Hematopoietic multipotent progenitor cell treated with erythropoietin and hydrocortisone succinate and interleukin-3 and kit ligand, for 6 days (in vitro differentiated cells): ENCODE measurements around the gene NDUFB10.
"Not testable (repeated sequence)": the region's sequence is repeated elsewhere in the genome, so short reads cannot be mapped to it uniquely, and the experiment has no call there.

Experiments used
- DNase-seq: peaks from one replicate; pipeline ENCODE4 v3.0.0-alpha.2; 2015

The NDUFB10 gene

DNA sequence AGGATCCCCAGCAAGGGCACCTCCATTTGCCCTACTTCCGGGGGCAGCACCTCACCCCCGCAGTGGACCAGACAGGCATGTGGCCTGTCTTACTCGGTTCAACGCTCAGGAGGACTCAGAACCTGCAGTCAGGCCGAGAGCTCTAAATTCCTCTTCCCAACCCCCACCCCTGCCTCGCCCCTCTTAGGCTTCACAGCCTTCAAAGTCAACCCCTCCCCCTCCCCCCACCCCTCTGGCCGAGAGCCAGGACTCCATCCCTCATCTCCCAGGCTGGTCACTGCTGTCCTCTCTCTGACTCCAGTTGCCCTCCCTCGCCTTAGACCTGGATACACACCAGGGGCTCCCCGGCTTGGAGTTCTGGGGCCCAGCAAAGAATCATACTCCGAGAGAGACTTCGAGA is 33.1 kb upstream of the NDUFB10 start:
- DNase-seq: no peak

DNA sequence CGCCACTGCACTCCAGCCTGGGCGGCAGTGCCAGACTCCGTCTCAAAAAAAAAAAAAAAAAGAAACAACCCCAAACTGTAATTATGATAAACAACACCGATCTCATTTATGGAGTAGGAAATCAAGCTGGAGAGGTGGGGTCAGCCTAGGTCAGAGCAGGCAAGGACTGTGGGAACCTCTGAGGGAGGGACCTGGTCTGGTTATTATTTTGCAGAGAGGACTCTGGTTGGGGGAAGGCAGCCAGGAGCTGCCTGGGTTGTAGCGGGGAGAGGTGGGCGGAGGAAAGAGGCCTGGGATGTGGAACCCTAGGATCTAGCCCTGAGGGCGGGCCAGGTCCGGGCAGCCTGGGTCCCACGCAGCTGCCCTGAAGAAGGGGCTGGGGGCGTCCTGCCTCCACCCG is 30.2 kb upstream of the NDUFB10 start:
- DNase-seq: peak; percentile 53

DNA sequence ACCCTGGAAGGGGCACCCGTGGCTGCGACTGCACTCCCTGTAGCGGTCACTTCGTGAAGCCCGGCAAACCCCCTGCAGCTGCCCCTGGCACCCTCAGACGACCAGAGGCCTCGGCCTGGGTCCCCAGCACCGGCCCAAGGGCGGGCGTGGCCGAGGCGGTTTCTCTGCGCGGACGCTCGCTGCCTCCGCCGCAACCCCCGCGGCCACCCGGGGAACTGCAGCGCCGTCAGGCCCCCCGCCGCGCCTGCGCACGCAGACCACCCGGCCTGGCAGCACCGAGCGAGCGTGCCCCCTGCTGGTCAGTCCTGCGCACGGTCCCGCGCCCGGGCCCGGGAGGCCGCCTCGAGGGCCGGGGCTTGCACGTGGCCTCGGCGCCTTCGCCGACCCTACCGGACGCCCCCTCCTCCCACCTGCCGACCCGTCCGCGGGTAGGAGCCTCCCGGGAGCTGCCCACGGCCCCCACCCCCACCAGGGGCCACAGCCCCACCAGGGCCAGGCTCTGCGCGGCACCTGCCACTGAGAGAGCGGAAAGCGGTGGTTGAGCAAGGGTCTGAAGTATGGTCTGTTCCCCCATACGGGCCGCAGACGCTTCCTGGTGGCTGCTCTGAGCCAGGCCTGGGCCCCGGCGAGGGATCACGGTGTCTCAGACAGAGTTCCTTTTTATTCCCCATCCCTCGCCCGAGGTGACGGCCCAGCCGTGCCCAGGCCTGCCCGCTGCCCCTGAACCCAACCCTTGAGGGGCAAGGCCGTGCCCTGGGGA is 29.6 kb upstream of the NDUFB10 start:
- peak; percentile 89 for DNase-seq

DNA sequence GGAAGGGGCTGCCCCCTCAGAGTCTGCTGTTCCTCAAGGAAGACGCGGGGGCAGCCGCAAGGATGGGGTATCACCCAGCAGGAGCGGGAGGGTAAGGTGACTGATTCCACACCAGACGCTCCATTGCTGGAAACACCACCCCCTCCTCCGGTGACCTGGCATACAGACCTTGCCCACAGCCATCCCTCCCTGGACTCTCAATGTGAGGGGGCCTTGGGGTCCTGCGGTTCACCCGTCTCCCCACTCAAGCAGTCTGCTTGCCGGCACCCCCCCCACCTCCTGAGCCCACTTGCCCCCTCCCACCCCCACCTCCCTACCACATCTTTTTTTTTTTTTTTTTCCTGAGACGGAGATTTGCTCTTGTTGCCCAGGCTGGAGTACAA is 29.0 kb upstream of the NDUFB10 start:
- DNase-seq: no peak

DNA sequence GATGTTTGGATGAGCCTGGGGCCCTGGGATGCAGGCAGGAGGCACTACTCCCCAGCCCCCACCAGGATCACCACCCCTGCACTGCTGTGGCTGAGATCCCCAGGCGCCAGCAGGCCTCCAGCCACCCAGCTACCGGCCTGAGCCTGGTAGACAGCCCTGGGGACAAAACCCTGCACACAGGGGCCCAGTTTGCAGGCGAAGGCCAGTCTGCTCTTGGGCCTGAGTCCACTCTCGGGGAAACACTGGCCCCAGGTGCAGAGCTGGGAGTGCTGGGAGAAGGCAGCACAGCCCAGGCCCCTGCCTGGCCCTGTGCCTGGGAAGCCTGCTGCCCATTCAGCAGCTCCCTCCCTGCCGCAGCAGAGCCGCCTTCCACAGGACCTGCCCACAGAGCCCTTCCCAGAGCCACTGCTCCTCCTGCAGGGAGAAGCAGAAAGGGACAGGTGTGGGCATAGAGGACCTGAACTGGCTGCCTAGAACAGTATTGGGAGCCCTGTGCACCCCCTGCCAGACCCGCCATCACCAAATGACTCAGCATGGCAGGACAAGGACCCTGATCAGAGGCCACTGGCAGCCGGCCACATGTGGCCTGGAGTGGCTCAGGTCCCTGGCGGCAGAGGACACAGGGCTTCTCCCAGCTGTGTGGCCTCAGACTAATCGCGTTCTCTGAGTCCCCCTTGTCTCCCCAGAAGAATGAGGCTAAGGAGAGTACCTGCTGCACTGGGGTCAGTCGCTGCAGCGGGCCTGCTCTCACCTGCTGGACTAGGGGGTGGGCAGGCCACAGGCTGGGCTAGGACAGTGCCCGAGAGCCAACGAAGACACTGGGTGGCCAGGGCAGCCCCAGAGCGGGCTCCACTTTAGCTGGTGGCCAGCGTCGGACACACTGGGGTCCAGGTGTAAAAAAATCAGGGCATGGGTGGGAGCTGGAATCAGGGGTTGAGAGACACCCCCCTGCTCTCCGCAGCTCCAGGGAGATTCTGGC is 27.0 kb upstream of the NDUFB10 start:
- no peak for DNase-seq

DNA sequence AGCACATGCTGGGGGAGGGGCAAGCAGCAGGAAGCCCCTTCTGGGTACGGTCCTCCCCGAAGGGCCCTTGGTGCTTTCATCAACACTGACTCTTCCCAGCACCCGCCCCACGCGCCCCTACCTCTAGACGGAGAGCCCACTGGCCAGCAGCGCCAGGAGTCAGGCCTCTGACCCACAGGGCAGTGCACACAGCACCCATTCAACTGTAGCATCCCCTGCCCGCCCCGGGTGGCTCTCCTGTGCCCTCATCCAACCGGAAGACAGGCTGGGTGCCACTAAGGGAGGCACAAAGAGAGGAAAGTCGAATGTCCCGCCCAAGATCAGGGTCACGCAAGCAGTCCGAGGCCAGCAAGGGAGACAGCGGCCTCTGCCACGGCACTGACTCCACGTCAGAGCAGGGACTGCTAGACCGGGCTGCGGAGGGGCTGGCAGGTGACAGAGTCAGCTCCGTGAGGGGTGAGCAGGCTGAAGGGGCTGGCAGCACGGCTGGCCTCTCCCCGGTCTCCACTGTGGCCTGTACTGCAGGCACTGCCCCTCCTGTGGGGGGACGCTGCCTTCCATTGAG is 26.2 kb upstream of the NDUFB10 start:
- no peak for DNase-seq

DNA sequence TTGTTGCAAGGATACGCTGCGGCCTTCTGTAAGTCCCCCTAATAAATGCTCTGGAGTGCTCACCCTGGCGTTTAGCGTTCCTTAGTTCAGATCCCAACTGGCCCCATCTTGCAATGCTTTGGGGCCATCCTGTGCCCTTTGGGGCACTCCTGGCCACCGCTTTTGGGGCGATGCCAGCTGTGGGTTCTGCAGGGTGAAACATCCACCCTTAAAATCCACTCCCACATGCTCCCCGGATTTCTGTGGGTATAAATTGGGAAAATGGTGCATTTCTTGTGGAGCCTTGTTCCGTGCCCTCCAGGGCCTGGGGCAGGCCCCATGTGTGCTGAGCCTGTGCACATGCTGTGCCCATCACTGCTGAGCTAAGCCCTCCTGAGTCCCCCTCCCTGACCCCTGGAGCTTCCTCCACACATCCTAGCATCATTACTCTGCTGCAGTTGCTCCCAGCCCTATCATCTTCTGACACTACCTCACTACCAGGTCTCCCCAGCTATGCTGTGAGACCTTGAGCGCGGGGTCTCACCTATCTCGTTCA is 22.3 kb upstream of the NDUFB10 start:
- no peak for DNase-seq

DNA sequence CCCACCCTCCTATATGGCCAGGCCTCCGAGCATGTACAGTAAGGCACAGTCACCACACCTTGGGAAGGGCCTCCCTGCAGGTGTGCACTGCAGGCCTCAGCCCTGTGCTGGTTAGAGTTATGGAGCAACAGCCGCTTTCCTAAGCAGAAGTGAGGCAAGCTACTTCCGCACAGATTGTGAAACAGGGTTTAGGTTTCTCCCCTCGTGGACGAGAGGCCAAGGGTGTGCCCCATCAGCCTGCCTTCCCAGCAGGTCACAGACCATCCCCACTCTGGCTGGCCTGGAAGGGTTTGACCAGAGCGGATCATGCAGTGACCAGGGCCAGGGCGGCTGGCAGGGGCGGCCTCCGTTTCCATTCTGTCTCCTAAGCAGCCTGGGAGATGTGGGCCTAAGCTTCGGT is 21.0 kb upstream of the NDUFB10 start:
- peak; percentile 55 for DNase-seq

DNA sequence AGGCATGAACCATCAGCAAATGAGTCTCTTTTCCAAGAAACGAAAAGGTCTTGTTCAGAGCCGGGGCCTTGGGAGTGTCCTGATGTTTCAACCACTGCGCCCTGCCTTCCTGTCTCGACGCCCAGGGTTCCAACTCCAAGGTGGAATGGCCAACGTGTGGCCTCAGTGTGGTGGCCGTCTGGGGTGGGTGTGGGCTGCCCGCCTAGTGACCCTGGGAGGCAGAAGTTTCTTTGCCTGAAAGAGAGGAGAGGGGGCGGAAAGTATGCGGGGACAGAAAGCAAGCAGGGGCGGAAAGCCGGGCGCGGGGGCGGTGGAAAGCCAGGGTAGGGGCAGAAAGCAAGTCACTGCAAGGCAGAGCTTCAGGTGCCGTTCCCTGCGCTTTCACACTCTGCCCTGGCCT is 20.4 kb upstream of the NDUFB10 start:
- no peak for DNase-seq

DNA sequence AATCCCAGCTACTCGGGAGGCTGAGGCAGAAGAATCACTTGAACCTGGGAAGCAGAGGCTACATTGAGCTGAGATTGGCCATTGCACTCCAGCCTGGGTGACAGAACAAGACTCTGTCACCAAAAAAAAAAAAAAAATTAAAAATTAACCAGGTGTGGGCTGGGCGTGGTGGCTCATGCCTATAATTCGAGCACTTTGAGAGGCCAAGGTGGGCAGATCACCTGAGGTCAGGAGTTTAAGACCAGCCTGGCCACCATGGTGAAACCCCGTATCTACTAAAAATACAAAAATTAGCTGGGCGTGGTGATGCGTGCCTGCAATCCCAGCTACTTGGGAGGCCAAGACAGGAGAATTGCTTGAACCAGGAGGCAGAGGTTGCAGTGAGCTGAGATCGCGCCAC is 19.5 kb upstream of the NDUFB10 start:
- DNase-seq: not testable (repeated sequence)

DNA sequence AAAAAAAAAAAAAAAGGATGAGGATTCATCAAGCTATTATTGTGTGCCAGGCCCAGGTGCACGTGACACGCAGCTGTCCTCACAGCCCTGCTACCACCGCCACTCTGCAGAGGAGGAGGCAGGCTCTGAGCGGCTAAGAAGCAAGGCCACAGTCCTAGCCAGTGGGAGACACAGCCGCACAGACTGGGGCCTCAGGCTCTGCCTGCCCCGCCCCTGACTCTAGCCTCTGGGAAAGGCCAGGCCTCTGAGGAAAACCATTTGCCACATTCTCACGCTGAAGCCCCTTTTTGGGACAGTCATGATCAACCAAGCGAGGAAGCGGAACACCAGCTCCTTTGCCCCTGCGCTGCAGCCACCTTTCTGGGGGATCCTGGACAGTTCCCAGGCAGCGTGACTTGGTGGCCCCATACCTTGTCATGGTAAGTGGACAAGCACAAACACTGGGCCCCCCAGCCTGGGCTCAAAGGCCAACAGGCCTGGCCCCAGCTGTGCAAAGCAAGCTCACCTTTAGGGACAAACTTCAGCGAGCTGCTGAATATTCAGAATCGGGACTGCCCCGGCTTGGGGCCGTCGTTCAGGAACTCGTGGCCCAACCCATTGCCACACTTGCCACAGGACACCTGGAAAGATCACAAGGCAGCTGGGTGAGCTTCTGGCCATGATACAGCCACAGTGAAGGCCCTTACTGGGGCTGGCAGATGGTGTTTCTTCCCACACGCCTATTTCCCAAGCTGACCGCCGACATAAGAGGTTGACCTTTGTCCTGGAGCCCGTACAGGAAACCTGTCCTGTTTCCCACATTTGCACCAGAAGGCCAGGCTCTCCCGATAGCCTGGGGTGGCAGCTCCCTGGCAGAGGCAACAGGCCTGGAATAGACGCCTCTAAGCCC is 18.8 kb upstream of the NDUFB10 start:
- DNase-seq: no peak

DNA sequence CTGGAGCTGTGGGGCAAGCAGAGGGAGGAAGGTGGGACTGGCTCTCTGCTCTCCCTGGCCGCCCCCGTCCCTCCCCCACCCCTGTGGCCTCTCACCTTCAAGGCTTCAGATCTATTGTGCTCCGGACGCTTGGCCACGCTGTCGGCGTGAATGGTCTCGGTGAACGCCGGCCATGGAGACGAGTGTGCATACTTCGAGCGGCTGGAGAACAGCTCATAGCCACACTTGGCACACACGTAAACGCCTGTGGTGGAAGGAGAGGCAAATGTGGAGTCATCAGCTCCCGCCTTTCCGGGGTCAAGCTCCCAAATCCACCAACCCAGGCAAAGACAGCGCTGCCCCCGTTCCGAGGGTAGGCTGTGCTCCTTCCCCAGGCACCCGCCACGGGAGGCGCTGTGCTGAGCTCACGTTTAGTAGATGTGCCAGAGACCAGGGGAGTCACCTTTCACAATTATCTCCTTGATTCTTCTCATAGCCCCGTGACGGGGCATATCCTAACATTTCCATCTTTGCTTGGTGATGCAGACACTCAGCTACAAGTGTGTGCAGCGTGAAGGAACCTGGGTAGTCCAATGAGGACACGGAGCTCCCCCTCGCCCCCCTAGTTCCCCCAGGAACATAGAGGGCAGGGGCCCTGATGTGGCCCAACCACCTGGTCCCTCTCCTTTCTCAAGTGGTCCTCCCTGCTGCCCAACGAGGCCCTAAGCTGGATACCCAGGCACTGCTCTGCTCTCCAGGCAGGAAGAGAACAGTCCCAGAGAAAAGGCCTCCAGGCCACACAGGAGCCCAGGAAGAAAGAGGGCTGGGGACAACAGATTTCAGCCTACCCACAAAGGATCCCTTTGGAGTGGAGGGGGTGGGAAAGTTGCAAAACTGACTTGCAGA is 17.9 kb upstream of the NDUFB10 start:
- no peak for DNase-seq

DNA sequence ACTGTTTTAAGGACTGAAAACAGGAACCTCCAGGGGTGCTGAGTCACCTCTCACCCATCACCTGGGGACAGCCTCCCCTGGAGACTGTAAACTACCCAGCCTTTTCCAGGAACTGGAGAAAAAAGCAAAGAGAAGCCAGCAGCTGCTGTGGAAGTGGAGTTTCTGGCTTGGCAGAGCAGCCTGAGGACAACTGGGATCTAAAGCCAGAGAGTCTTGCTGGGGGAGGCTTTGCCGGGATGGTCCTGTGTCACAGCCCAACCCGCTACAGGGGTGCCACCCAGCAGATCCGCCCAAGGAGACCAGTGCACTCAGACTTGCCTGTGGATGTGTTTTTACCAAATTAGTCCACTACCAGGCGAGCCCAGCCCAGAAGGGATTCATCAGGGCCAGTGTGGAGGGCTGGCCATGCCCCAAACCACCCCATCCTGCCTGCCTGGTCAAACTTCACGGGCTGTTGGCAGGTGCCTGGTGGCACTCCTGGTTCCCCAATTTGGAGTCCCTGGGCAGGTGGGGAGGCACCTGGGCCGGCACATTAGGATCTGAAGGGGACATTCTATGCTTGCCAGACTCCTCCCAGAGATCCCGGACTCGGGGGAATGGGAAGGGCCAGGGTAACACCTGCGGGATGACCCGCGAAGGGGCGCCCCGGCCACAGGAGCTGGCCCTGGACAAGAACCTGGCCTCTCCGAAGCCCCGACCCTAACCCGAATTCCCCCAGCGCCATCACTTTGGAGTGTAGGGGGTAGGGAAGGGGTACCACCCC is 17.1 kb upstream of the NDUFB10 start:
- DNase-seq: peak; percentile 47

DNA sequence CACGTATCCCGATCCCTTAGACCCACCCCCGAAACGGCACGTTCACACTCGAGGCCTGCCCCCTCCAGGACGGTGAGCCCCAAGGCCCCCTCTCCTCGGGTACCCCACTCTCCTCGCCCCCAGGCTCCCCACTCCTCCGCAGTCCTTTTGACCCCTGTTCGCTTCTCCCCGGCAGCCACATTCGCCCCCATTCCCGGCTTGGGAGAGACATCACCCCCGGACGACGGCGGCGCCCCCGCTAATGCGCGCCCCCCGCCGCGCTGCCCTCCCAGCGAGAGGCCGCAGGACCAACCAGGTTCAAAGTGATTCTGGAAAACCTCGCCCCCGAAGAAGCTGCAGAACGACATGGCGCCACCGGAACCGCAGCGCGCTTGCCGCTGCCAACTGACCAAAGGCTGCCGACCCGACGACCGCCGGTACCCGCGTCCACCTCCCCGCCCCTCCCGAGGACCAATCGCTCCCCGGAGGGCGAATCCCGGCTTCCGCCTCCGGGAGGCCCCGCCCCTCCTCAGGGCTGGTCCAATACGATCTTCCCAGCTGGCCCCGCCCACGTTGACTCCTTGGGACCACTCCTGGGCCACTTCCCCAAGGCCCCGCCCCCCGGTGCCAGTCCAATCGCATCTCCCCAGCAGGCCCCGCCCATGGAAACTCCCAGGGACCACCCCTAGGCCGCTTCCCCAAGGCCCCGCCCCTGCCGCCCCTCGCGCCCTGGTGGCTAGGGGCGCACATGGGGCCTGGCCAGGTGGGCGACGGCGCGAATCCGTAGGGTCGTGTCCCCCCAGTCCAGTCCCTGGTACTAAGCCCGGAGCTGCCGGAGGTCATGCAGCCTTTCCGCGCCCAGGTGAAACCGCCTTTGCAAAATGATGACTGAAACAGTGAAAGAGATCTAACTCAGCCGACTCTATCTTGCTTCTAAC is 16.3 kb upstream of the NDUFB10 start, which contains the start of gene MSRB1:
MSRB1 (minus strand) TSS at position 390 of the 917 bp plus-strand sequence; CDS start at position 347, 43 bp downstream.
- peak; percentile 100 for DNase-seq

DNA sequence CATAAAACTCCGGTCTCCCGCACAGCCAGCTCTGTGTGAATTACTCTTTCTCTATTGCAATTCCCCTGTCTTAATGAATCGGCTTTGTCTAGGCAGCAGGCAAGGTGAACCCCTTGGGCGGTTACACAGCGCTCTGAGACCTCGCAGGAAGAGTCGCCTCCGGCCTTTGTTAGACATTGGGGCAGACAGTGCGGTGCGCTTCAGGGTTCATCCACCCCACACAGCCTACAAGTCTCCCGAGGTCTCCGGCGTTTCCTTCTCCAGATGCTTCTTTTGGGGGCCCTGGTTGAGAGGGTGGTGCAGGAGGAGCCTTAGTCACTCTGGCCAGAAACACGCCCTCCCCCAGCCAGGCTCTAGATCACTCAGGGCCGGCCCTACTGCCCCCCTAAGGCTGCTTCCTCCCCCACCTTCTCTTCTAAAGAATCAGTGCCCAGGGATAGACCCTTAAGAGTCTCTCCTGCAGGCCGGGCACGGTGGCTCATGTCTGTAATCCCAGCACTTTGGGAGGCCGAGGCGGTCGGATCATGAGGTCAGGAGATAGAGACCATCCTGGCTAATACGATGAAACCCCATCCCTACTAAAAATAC is 14.6 kb upstream of the NDUFB10 start:
- no peak for DNase-seq

DNA sequence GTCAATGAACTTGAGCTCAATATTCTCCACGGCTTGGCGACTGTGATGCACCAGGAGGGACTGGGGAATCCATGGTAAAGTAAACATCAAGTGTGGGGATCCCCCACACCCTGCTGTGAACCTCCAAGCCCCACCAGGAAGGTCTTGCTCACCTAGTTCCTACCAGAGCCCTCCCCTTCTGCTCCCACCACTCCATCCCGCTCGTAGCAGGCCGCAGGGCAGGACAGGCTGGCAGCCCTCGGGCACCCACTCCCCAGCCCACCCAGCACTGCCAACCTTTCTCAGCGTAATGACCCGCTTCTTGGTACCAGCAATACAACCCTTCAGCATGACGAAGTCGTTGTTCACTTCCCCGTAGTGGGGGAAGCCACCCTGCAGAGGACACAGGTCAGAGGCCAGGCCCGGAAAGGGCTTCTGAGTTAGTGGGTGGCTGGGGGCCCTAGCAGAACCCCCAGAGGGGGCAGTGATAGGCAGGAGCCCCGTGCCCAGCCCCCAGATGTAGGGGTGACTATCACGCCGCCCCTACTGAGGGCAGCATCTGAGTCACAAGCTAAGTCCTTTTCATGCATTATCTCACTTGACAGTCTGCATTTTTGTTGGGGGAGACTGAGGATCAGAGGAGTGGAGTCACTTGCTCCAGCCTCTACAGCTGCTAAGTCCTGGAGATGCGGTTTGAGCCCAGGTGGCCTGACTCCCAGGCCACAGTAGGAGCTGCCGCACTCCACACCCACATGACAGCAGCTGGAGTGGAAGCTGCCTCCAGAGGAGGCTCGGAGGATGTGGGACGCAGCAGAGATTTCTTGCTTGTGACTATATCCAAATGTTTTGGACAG is 13.6 kb upstream of the NDUFB10 start:
- DNase-seq: no peak

DNA sequence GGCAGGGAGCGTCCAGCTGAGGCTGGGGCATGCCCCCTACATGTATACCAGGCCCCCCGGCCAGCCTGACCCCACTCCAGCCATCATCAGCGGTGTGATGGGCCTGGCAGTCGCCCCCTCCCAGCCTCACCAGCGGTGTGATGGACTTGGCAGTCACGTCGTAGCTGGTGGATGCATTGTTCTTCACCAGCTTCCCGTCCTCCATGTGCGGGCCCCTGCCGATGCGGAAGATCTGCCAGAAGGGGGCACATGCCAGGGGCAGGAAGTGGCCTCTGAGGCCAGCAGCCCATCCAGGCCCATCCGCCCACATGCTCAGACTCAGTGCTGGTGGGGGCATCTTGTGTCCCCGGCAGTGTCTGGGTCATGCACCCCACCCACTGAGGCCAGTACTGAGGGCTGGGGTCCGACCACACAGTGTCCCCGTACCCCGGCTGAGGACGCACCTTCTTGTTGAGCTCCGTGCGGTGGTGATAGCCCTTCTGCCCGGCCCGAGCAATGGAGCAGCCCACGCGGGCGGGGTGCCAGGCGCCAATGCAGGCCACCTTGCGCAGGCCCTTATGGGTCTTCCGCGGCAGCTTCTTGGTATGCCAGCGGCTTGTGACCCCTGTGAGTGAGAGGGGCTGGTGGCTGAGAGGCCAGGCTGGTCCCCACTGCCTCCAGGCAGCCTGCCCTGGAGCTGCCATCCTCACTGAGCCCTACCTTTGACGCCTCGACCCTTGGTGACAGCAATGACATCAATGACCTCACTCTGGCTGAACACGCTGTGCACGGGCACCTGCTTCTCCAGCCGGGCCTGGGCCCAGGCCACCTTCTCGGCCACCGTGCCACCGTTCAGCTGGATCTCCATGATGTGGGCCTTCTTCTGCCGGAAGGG is 12.6 kb upstream of the NDUFB10 start:
- no peak for DNase-seq
